Measurements from ENCODE around the gene RYR3.

Gene RYR3

GRCh38 chr15:33454346-33454745, 143.6 kb downstream of the RYR3 start:
- DNase-seq: no peak

- no peak for DNase-seq
Measured at GRCh38 chr15:33454996-33455395, 144.2 kb downstream of the RYR3 start.

- no peak for DNase-seq
Measured at GRCh38 chr15:33458421-33458820, 147.7 kb downstream of the RYR3 start.

- DNase-seq: no peak
Measured at GRCh38 chr15:33460166-33460805, 149.5 kb downstream of the RYR3 start.

DNA sequence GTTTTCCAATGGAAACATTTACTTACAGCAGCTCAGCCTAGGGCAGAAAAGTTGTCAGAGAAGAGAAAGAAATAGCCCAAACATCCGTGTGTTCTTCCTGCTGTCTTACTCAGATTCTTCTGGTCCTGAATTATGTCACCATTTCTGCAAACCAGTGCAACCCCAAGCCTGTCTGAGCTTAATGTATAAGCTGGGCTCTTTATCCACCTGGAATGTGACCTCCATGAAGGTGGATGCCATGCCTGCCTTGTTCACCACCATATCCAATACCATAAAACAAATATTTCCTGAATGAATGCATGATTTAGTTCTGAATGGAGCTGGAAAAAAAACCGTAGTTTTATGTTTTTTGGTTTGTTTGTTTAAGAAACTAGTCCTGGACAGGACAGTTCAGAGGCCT, 150.9 kb downstream of the RYR3 start:
- no peak for DNase-seq

- DNase-seq: no peak
Measured at GRCh38 chr15:33467146-33467815, 156.5 kb downstream of the RYR3 start.

GRCh38 chr15:33467816-33468163, 157.0 kb downstream of the RYR3 start:
- DNase-seq: no peak

- DNase-seq: no peak
Measured at GRCh38 chr15:33468740-33469139, 158.0 kb downstream of the RYR3 start.

DNA sequence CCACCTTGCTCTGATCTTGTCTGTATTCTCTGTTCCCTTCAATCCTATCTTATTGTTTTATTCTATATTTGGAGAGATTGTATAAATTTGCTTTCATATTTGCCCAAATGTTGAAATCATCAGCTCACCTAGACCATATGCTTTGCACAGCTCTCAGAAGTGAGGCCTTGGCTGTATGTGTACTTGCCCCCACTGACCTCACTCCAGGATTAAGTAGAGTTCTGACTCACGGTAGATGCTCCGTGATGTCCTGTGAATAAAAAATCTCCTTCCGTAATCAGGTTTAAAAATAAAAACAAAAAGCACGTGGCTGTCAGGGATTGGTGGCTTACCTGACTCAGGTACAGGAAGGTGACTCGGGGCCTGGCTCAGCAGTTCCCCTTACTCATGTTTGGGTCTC, 162.2 kb downstream of the RYR3 start:
- no peak for DNase-seq

DNA sequence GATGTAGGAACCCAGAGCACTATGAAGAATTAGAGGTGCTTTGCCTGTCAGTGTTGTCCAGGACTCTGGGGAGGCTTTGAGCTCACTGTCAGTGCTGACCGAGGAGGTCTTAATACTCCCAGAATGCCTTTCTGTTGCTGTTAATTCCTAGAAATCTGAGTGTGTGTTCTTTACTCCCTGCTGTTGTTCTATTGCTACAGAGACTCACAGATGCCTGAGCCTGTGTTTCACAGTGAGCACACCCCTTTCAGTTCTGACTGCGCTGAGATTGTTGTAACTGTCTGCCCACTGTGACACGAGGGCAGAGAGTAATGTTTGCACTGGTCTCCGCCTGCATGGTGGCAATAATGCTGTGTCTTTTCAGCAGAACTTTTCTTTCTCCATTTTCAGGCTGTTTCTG, 162.9 kb downstream of the RYR3 start:
- DNase-seq: no peak

- DNase-seq: no peak
Measured at GRCh38 chr15:33476076-33476475, 165.3 kb downstream of the RYR3 start.

DNA sequence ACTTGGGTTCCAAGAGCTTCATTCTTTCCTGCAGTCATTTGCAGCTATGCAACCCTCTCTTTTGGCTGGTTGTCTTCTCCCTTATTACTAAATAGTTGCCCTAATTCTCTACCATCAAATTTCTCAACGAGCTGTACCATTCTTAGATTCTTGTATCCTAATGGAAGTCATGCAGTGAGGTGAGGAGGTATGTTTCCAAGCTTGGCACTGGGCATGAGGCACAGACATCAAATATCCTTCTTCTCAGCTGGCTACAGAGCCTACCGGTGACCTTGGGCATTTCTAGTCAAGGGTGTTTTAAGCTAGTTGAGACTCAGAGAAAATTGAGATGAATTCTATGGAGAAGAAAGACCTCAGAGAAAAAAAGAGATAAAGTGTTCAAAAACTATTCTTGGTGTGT, 166.1 kb downstream of the RYR3 start:
- no peak for DNase-seq

GRCh38 chr15:33489335-33489734, 178.6 kb downstream of the RYR3 start:
- DNase-seq: no peak

DNA sequence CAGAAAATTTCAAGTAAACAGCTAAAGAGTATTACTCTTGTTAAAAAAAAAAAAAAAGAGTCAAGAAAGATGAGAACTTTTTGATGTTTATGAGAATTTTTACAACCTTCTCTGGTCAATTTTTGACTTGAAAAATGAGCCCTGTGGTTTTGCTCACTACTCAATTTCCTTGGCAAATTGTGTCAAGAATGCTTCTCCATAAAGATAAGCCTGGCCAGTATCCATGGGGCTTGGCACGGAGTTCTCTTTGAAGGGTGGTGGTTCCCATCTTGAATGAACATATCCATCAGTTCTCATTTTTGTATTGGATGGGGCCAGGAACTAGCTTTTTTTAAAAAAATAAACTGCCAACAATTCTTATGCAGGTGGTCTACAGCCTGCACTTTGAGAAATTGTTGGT, 179.9 kb downstream of the RYR3 start:
- no peak for DNase-seq

DNA sequence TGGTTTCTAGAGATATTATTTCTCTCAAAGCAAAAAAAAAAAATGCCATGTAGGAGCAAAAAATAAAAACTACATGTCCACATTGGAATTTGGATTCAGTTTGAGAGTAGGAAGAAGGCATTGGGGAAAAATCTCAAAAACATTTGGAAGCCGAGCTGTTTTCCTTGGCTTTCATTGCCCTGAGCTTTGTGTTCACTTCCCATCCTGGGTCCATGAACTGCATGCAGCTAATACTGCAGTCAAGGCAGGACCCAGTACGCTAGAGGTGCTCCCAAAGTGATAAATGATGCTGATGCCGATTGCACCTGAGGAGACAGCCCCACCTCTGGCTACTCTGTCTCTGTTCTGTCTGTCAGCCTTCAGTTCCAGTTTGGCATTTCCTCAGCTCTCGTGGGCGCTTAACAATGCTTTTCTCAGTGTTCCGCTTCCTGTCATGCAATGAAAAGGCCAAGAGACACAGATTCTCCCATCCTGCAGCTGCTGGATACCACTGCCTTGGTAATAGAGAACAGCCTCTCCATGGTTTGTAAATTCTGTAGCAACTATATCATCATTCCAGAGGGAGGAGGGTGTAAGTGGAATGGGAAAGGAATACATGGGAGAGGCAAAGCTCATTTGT, 181.8 kb downstream of the RYR3 start:
- DNase-seq: no peak

DNA sequence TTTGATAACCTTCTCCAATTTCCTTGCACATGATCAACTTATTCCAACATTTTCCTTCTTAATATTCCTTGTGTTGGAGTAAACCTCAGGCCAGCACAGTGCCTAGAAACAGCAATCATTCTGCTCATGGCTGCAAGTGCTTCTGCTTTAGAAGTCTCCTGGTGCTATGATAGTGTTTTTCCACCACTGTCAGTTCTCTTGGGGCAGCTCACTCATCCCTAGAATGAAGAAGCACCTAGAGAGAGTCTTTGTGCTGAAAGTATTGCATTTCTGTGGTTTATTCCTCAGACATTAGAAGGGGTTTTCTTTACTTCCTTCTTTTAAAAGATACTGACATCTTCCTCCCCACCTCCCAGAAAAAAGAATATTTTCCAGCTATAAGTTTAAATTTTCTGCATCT, 183.5 kb downstream of the RYR3 start:
- DNase-seq: no peak

- no peak for DNase-seq
Measured at GRCh38 chr15:33500432-33501195, 189.8 kb downstream of the RYR3 start.

DNA sequence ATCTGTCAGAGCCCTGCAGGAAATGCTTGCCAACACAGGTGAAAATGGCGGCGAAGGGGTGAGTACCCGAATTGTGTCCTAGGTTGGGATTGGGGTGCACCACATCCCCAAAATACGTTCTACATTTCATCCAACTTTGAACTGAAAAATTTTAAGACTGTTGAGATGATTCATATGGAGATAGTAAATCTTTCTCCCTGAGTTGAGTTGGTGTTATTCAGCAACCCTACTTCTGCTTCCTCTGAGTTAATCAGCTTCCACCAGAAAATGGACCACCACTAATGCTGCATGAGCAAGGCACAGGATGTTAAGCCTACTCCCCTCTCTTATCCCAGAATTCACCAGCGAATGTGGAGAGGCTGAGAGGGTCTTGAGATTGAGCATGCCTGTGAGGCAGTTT, 192.9 kb downstream of the RYR3 start:
- no peak for DNase-seq

DNA sequence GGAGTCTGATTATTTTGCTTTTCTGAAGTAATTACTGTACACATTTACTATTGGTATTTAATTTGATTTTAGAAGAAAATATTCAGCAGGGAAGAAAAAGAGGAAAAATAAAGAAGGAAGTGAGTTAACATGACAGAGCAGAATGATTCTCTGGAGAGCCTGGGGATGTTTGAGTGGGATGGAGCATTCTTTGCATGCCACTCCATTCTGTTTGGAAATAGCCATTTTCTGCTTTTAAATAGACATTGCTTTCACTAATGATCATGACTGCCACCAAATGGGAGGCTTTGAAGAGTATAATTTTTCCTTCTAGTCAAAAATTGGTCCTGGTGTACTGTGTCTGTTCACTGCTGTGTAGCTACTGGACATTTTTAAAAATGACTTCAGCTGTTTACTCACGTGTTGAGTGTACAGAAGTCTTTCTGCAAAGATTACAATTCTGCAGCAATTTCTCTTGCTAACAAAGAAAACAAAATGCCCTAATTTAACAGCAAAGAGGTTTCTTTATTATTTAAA, 196.1 kb downstream of the RYR3 start:
- DNase-seq: no peak

DNA sequence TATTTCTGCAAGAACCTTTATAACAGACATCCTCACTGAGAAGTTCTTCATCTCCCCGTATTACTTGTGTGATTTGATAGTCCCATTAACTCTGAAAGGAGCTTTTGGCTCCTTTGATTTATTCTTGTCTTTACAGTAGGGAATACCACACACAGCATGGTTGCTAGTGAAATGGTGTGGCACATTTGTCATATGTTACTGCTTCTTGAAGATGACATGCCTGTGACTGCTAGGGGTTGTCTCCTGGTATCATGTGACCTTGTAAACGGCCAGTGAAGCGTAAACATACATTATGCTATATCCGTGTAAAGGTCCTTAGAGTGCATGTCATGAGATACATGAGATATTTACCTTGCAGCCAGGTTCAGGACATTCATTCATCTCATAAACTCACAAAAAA, 197.9 kb downstream of the RYR3 start:
- DNase-seq: no peak

- no peak for DNase-seq
Measured at GRCh38 chr15:33515121-33515520, 204.4 kb downstream of the RYR3 start.

- DNase-seq: no peak
Measured at GRCh38 chr15:33516563-33516962, 205.8 kb downstream of the RYR3 start.

GRCh38 chr15:33517944-33518343, 207.2 kb downstream of the RYR3 start:
- no peak for DNase-seq

DNA sequence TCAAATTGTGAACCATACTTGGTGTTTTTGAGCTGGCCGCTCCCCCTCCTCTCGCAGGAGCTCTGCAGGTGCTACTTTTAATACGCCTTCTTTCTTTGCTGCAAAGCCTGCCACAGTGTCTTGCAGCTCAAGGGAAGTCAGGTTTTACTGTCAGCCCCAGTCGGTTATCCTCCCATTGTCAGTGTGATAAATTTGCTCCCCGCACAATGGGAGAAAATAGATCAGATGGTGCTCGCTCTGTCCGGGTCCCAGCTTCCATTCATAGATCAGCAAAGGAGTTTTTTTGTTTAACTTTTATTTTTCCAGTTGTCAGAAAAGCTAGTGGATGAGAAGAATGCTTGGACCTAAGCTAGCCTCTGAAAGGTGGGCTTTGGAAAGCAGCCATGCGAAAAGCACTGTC, 207.7 kb downstream of the RYR3 start:
- no peak for DNase-seq
